CD14-positive monocyte (primary cell): ENCODE data around the gene RALY. TPM values are rescaled to one million over a fixed set of nuclear protein-coding genes. Genes with fewer than 3 reads are reported as not detected.

Source experiments
- DNase-seq, 3 donors: peaks; one replicate each; pipeline ENCODE4 v3.0.0-alpha.2; 2011 to 2022
- H2AFZ ChIP-seq: 2 replicates; pipeline ENCODE4 v1.6.0; 2012; ENCODE audit warnings: mild to moderate bottlenecking, low read depth, low read length, inconsistent platforms; ENCODE audit not compliant: insufficient read depth, poor library complexity, severe bottlenecking
- H3K27ac ChIP-seq, 2 donors: 1 replicate in 1 of 2; 2 replicates in 1 of 2; pipeline ENCODE4 v1.5.1; 2012 to 2013; ENCODE audit warnings: low read length in 2 of 2, control low read depth in 1 of 2, inconsistent platforms in 1 of 2, low read depth in 1 of 2, mild to moderate bottlenecking in 1 of 2
- H3K27me3 ChIP-seq, 2 donors: one replicate each; pipeline versions ENCODE4 v1.6.0 to v1.6.1; 2011 to 2013; ENCODE audit warnings: low read length in 2 of 2; ENCODE audit not compliant: control insufficient read depth in 2 of 2, insufficient read depth in 2 of 2
- H3K36me3 ChIP-seq, 2 donors: replicated peaks in 1 of 2; 1 replicate in 1 of 2; 2 replicates in 1 of 2; pipeline versions ENCODE4 v1.5.1 to v1.6.1; 2012 to 2013; ENCODE audit warnings: low read length in 2 of 2, control low read depth in 1 of 2, inconsistent platforms in 1 of 2, mild to moderate bottlenecking in 1 of 2; ENCODE audit not compliant: insufficient read depth in 2 of 2, control insufficient read depth in 1 of 2
- H3K4me1 ChIP-seq, 2 donors: 1 replicate in 1 of 2; 2 replicates in 1 of 2; pipeline versions ENCODE4 v1.5.1 to v1.6.1; 2012 to 2013; ENCODE audit warnings: low read length in 2 of 2, control low read depth in 1 of 2, inconsistent platforms in 1 of 2, mild to moderate bottlenecking in 1 of 2, moderate library complexity in 1 of 2; ENCODE audit not compliant: insufficient read depth in 2 of 2, control insufficient read depth in 1 of 2
- H3K4me2 ChIP-seq: replicated peaks from 2 replicates; pipeline ENCODE3; 2012; ENCODE audit warnings: low read length, moderate library complexity, mild to moderate bottlenecking; ENCODE audit not compliant: poor library complexity, severe bottlenecking; ENCODE audit errors: extremely low read depth
- H3K4me3 ChIP-seq, 3 experiments: fragments of 200-600 bp in 1 of 3; sonication (generic) in 1 of 3; replicated peaks in 1 of 3; 1 replicate in 2 of 3; 2 replicates in 1 of 3; pipeline ENCODE4 v1.5.1; 2011 to 2013; ENCODE audit warnings: low read length in 3 of 3, mild to moderate bottlenecking in 3 of 3, control low read depth in 2 of 3, low read depth in 2 of 3, inconsistent platforms in 1 of 3, moderate library complexity in 1 of 3
- H3K79me2 ChIP-seq: 2 replicates; pipeline ENCODE4 v1.6.0; 2012; ENCODE audit warnings: mild to moderate bottlenecking, control low read depth, inconsistent platforms, low read length, moderate library complexity; ENCODE audit not compliant: insufficient read depth
- H3K9ac ChIP-seq: 2 replicates; pipeline ENCODE4 v1.6.0; 2017; ENCODE audit warnings: low read length, mild to moderate bottlenecking; ENCODE audit not compliant: insufficient read depth, poor library complexity, severe bottlenecking
- H3K9me3 ChIP-seq, 2 donors: replicated peaks in 1 of 2; 1 replicate in 1 of 2; 2 replicates in 1 of 2; pipeline versions ENCODE4 v1.5.1 to v1.6.1; 2012 to 2013; ENCODE audit warnings: low read length in 2 of 2, control low read depth in 1 of 2; ENCODE audit not compliant: control insufficient read depth in 1 of 2, insufficient read depth in 1 of 2
- H4K20me1 ChIP-seq: 2 replicates; pipeline ENCODE4 v1.6.0; 2012; ENCODE audit warnings: mild to moderate bottlenecking, low read length, control low read depth, moderate library complexity; ENCODE audit not compliant: insufficient read depth
- H3K27ac Mint-ChIP-seq, 7 donors: one replicate each; pipeline ENCODE4 v1.8.0; 2020; ENCODE audit warnings: mild to moderate bottlenecking in 7 of 7, mixed read lengths in 7 of 7, moderate library complexity in 6 of 7, inconsistent platforms in 2 of 7
- H3K27me3 Mint-ChIP-seq, 3 donors: one replicate each; pipeline ENCODE4 v1.8.0; 2021 to 2022; ENCODE audit warnings: low read depth in 3 of 3, mild to moderate bottlenecking in 3 of 3, mixed read lengths in 3 of 3, moderate library complexity in 3 of 3, inconsistent platforms in 1 of 3
- H3K36me3 Mint-ChIP-seq, 2 donors: one replicate each; pipeline ENCODE4 v1.8.0; 2020; ENCODE audit warnings: mixed read lengths in 2 of 2, inconsistent platforms in 1 of 2, mild to moderate bottlenecking in 1 of 2
- H3K4me1 Mint-ChIP-seq: one replicate; pipeline ENCODE4 v1.8.0; 2020; ENCODE audit warnings: mild to moderate bottlenecking, mixed read lengths
- H3K4me3 Mint-ChIP-seq, 2 donors: one replicate each; pipeline ENCODE4 v1.8.0; 2020; ENCODE audit warnings: mild to moderate bottlenecking in 2 of 2, mixed read lengths in 2 of 2, moderate library complexity in 1 of 2
- H3K9me3 Mint-ChIP-seq, 7 donors: one replicate each; pipeline ENCODE4 v1.8.0; 2020 to 2022; ENCODE audit warnings: mixed read lengths in 7 of 7, mild to moderate bottlenecking in 6 of 7, moderate library complexity in 6 of 7, inconsistent platforms in 2 of 7
- CTCF ChIP-seq: fragments of 200-600 bp; IDR thresholded peaks from one replicate; pipeline ENCODE4 v1.8.0; 2022; ENCODE audit warnings: antibody characterized with exemption, mild to moderate bottlenecking
- WGBS: methylation state at CpG from one replicate; pipeline ENCODE4 v1.1.5; 2013; ENCODE audit warnings: missing lambda C conversion rate; ENCODE audit not compliant: insufficient coverage; 5-methylcytosine and 5-hydroxymethylcytosine counted together
- intact Hi-C, 2 donors: fragments of 100-400 bp; cut with micrococcal nuclease; formaldehyde crosslinking; loops; one replicate each; pipeline versions ENCODE4 v1.15.0 to v1.15.1; 2023
- polyA plus RNA-seq, 3 donors: library from polyadenylated mRNA; depleted of rRNA in 1 of 3; unstranded in 2 of 3; stranded (reverse) in 1 of 3; fragments of 300-500 nt in 2 of 3; fragments of >200 nt in 1 of 3; fragmentation: Illumina TruSeq in 2 of 3; gene quantifications; 1 replicate in 2 of 3; 2 replicates in 1 of 3; pipeline ENCODE4 v1.2.3, GENCODE V29; 2012 to 2021

Gene RALY
- polyA plus RNA-seq, 3 donors: 88.4 to 154 (median 152) TPM

GRCh38 chr20:33971147-33971975 lies 22.4 kb upstream of the RALY start:
- no peak for DNase-seq
- Histone ChIP-seq H2AFZ (no peak overlapping the region), H3K4me1 (no peaks in the 10 kb centered on the region), H3K79me2 (no peaks in the 10 kb centered on the region), H3K9ac (no peak overlapping the region), H3K36me3 (no peaks in the 10 kb centered on the region), H3K4me3 (no peak overlapping the region), H4K20me1 (no peaks in the 10 kb centered on the region), H3K9me3 (peaks cover 0 to 6% of the 10 kb centered on the region in 2 donors), H3K4me2 (no peak overlapping the region), H3K27me3 (no peaks in the 10 kb centered on the region), H3K27ac (no peak overlapping the region)
- H3K27me3 Mint-ChIP-seq: no peaks in the 10 kb centered on the region
- no peak overlapping the region for H3K4me3 Mint-ChIP-seq
- no peaks in the 10 kb centered on the region for H3K36me3 Mint-ChIP-seq
- H3K9me3 Mint-ChIP-seq: peaks cover 0 to 12% (median 0%) of the 10 kb centered on the region in 7 donors
- peak overlapping the region in 1 of 7 donors; percentile 21 for H3K27ac Mint-ChIP-seq
- intact Hi-C loops: no loop called here
- 67% methylated on average over 1 of the region's 6 CpGs for WGBS
- H3K4me1 Mint-ChIP-seq: peaks cover 3% of the 10 kb centered on the region
- no peak for TF ChIP-seq CTCF

GRCh38 chr20:33976959-33977358 lies 16.8 kb upstream of the RALY start:
- Histone ChIP-seq H3K27ac (no peak overlapping the region), H4K20me1 (no peaks in the 10 kb centered on the region), H3K4me1 (no peaks in the 10 kb centered on the region), H3K27me3 (no peaks in the 10 kb centered on the region), H2AFZ (no peak overlapping the region), H3K4me3 (no peak overlapping the region), H3K9ac (no peak overlapping the region), H3K36me3 (no peaks in the 10 kb centered on the region), H3K4me2 (no peak overlapping the region), H3K9me3 (no peaks in the 10 kb centered on the region), H3K79me2 (no peaks in the 10 kb centered on the region)
- Mint-ChIP-seq H3K27ac (no peak overlapping the region), H3K9me3 (peaks cover 1 to 7% (median 3%) of the 10 kb centered on the region in 7 donors), H3K4me3 (no peak overlapping the region), H3K4me1 (no peaks in the 10 kb centered on the region), H3K36me3 (no peaks in the 10 kb centered on the region), H3K27me3 (peaks cover 0 to 2% (median 0%) of the 10 kb centered on the region in 3 donors)
- intact Hi-C loops: no loop called here
- no peak for DNase-seq
- no peak for TF ChIP-seq CTCF
